CD4-positive, alpha-beta T cell treated with Interleukin-6 at 100 ng/mL for 8 hours (primary cell): Measurements from ENCODE around the gene CPNE1.
"Not testable (repeated sequence)": the region's sequence is repeated elsewhere in the genome, so short reads cannot be mapped to it uniquely, and the experiment has no call there.

Source experiments
- DNase-seq: peaks from one replicate; pipeline ENCODE4 v3.0.0-alpha.2; 2020; ENCODE audit warnings: mixed read lengths, low spot score

The CPNE1 gene

GRCh38 chr20:35664466-35665206, at the start of gene CPNE1, which contains the start of gene RBM12:
Gene CPNE1, minus strand, starts transcription at chr20:35664900. Its CDS starts 31,977 bp downstream, at chr20:35632923.
Gene RBM12, minus strand, starts transcription at chr20:35664900. Its CDS starts 9,578 bp downstream, at chr20:35655322.
- peak; percentile 91 for DNase-seq

GRCh38 chr20:35714127-35714526, 49.4 kb upstream of the CPNE1 start:
- DNase-seq: no peak

- DNase-seq: not testable (repeated sequence)
Measured at GRCh38 chr20:35713120-35713519, 48.4 kb upstream of the CPNE1 start.

- no peak for DNase-seq
Measured at GRCh38 chr20:35711588-35712209, 47.0 kb upstream of the CPNE1 start.

GRCh38 chr20:35710884-35711587, 46.3 kb upstream of the CPNE1 start:
- DNase-seq: no peak

- no peak for DNase-seq
Measured at GRCh38 chr20:35710039-35710438, 45.3 kb upstream of the CPNE1 start.

GRCh38 chr20:35709259-35709658, 44.6 kb upstream of the CPNE1 start:
- no peak for DNase-seq

GRCh38 chr20:35708502-35708901, 43.8 kb upstream of the CPNE1 start:
- DNase-seq: no peak

GRCh38 chr20:35706591-35707529, 42.2 kb upstream of the CPNE1 start:
- not testable (repeated sequence) for DNase-seq

- DNase-seq: not testable (repeated sequence)
Measured at GRCh38 chr20:35705894-35706293, 41.2 kb upstream of the CPNE1 start.

GRCh38 chr20:35704514-35705261, 40.0 kb upstream of the CPNE1 start:
- no peak for DNase-seq

- DNase-seq: no peak
Measured at GRCh38 chr20:35702824-35703695, 38.4 kb upstream of the CPNE1 start.

GRCh38 chr20:35702051-35702823, 37.5 kb upstream of the CPNE1 start:
- DNase-seq: no peak

- DNase-seq: no peak
Measured at GRCh38 chr20:35700625-35701148, 36.0 kb upstream of the CPNE1 start.

- DNase-seq: no peak
Measured at GRCh38 chr20:35699957-35700624, 35.4 kb upstream of the CPNE1 start.

GRCh38 chr20:35699127-35699956, 34.6 kb upstream of the CPNE1 start, which contains the start of the genes NFS1 and ROMO1:
Gene NFS1, minus strand, starts transcription at chr20:35699352. Its CDS starts 64 bp downstream, at chr20:35699288.
Gene ROMO1, plus strand, starts transcription at chr20:35699405. Its CDS starts 228 bp downstream, at chr20:35699633.
- peak; percentile 80 for DNase-seq
